Omental fat pad (tissue), 4 donors: ENCODE measurements around the gene SLC16A3. TPM values are rescaled to one million over a fixed set of nuclear protein-coding genes. Genes with fewer than 3 reads are reported as not detected.

Experiments used
- ATAC-seq: fragments of 150-250 bp; one replicate; pipeline ENCODE4 v1.9.1; 2016; ENCODE audit warnings: mild to moderate bottlenecking, moderate library complexity; ENCODE audit not compliant: low FRiP score
- DNase-seq: peaks from one replicate; pipeline ENCODE4 v3.0.0-alpha.2; 2019; ENCODE audit warnings: low spot score
- CTCF ChIP-seq, 3 donors: fragments of 450-650 bp; IDR thresholded peaks; one replicate each; pipeline ENCODE4 v1.5.1; 2016 to 2017; ENCODE audit warnings: antibody characterized with exemption in 3 of 3, mild to moderate bottlenecking in 3 of 3, moderate library complexity in 2 of 3
- total RNA-seq, 4 donors: library from RNA; depleted of rRNA; stranded (reverse); fragments of >200 nt; gene quantifications; one replicate each; pipeline ENCODE4 v1.1.0, GENCODE V29; 2016

The SLC16A3 gene
- total RNA-seq, 4 donors from 2014 or later: 25.1 to 68.0 (median 27.5) TPM

- no peak for ATAC-seq
- DNase-seq: no peak
- TF ChIP-seq CTCF (IDR thresholded peaks at IDR 0.05): no peak
These were observed 30.8 kb upstream of the SLC16A3 start for GRCh38 chr17:82198092-82198491.

GRCh38 chr17:82199496-82199895, 29.3 kb upstream of the SLC16A3 start:
- ATAC-seq: no peak
- no peak for TF ChIP-seq CTCF (IDR thresholded peaks at IDR 0.05)
- DNase-seq: no peak

GRCh38 chr17:82200135-82200534, 28.7 kb upstream of the SLC16A3 start:
- TF ChIP-seq CTCF (IDR thresholded peaks at IDR 0.05): no peak
- no peak for DNase-seq
- ATAC-seq: no peak

GRCh38 chr17:82200743-82201497, 27.9 kb upstream of the SLC16A3 start:
- ATAC-seq (no peak), DNase-seq (no peak)
- TF ChIP-seq CTCF (IDR thresholded peaks at IDR 0.05): no peak

- no peak for TF ChIP-seq CTCF (IDR thresholded peaks at IDR 0.05)
- DNase-seq: no peak
- ATAC-seq: no peak
These were observed 27.3 kb upstream of the SLC16A3 start for GRCh38 chr17:82201498-82201910.

- no peak for TF ChIP-seq CTCF (IDR thresholded peaks at IDR 0.05)
- no peak for DNase-seq
- ATAC-seq: no peak
These were observed 25.9 kb upstream of the SLC16A3 start for GRCh38 chr17:82202981-82203380.

- no peak for TF ChIP-seq CTCF (IDR thresholded peaks at IDR 0.05)
- no peak for DNase-seq
- no peak for ATAC-seq
These were observed 24.9 kb upstream of the SLC16A3 start for GRCh38 chr17:82203920-82204319.
